GM23248 (cell line): ENCODE data around the gene RNASET2. TPM values are rescaled to one million over a fixed set of nuclear protein-coding genes. Genes with fewer than 3 reads are reported as not detected.
"Not testable (repeated sequence)": the region's sequence is repeated elsewhere in the genome, so short reads cannot be mapped to it uniquely, and the experiment has no call there.

Source experiments
- DNase-seq: peaks from one replicate; pipeline ENCODE4 v3.0.0-alpha.2; 2015
- H2AFZ ChIP-seq: fragments of 200-600 bp; sonication (generic); 2 replicates; pipeline ENCODE4 v1.6.1; 2016; ENCODE audit warnings: antibody characterized with exemption
- H3F3A ChIP-seq: fragments of 200-600 bp; sonication (generic); 2 replicates; pipeline ENCODE4 v1.6.1; 2016; ENCODE audit warnings: mild to moderate bottlenecking, antibody characterized with exemption, mixed run types; ENCODE audit not compliant: insufficient read depth
- H3K27ac ChIP-seq: fragments of 200-600 bp; sonication (generic); 2 replicates; pipeline ENCODE4 v1.5.1; 2016; ENCODE audit warnings: mild to moderate bottlenecking
- H3K27me3 ChIP-seq: fragments of 200-600 bp; sonication (generic); replicated peaks from 2 replicates; pipeline ENCODE4 v1.6.1; 2016; ENCODE audit warnings: mild to moderate bottlenecking; ENCODE audit not compliant: insufficient read depth
- H3K36me3 ChIP-seq: fragments of 200-600 bp; sonication (generic); 2 replicates; pipeline ENCODE4 v1.6.1; 2016; ENCODE audit warnings: low read depth, mild to moderate bottlenecking
- H3K4me1 ChIP-seq: fragments of 200-600 bp; sonication (generic); 2 replicates; pipeline ENCODE4 v1.6.1; 2016; ENCODE audit warnings: mild to moderate bottlenecking; ENCODE audit not compliant: insufficient read depth
- H3K4me2 ChIP-seq: fragments of 200-600 bp; sonication (generic); one replicate; pipeline ENCODE4 v1.6.1; 2016; ENCODE audit warnings: mild to moderate bottlenecking; ENCODE audit not compliant: unreplicated experiment
- H3K4me3 ChIP-seq: fragments of 200-600 bp; sonication (generic); 2 replicates; pipeline ENCODE4 v1.5.1; 2016; ENCODE audit warnings: mild to moderate bottlenecking
- H3K79me2 ChIP-seq: fragments of 200-600 bp; sonication (generic); 2 replicates; pipeline ENCODE4 v1.6.1; 2016; ENCODE audit warnings: mild to moderate bottlenecking; ENCODE audit not compliant: insufficient read depth
- H3K9ac ChIP-seq: fragments of 200-600 bp; sonication (generic); 2 replicates; pipeline ENCODE4 v1.6.1; 2016; ENCODE audit warnings: mild to moderate bottlenecking
- H3K9me2 ChIP-seq: fragments of 200-600 bp; sonication (generic); 2 replicates; pipeline ENCODE4 v1.6.1; 2016; ENCODE audit warnings: mixed run types, mild to moderate bottlenecking, moderate library complexity; ENCODE audit not compliant: insufficient read depth
- H3K9me3 ChIP-seq: fragments of 200-600 bp; sonication (generic); one replicate; pipeline ENCODE4 v1.6.1; 2017; ENCODE audit warnings: low read depth
- H4K20me1 ChIP-seq: fragments of 200-600 bp; sonication (generic); 2 replicates; pipeline ENCODE4 v1.6.0; 2016; ENCODE audit not compliant: insufficient read depth
- EZH2 ChIP-seq: fragments of 200-600 bp; sonication (generic); IDR thresholded peaks from 2 replicates; pipeline ENCODE4 v1.6.1; 2018; ENCODE audit warnings: antibody characterized with exemption, mild to moderate bottlenecking; ENCODE audit not compliant: insufficient read depth, poor library complexity, severe bottlenecking
- EZH2phosphoT487 ChIP-seq: fragments of 200-600 bp; sonication (generic); IDR thresholded peaks from 2 replicates; pipeline ENCODE4 v1.6.1; 2018; ENCODE audit warnings: antibody characterized with exemption, moderate library complexity, mild to moderate bottlenecking, low read depth; ENCODE audit not compliant: insufficient read depth
- WGBS, 2 experiments: methylation state at CpG; one replicate each; pipeline ENCODE4 v1.1.6; 2015 to 2017; ENCODE audit warnings: low lambda C conversion rate in 2 of 2, low coverage in 1 of 2; ENCODE audit errors: missing lambda C conversion rate in 2 of 2; 5-methylcytosine and 5-hydroxymethylcytosine counted together
- in situ Hi-C: fragments of 300-500 bp; cut with MboI; formaldehyde crosslinking; loops from 2 replicates; pipeline ENCODE4 v1.15.0; 2020
- polyA plus RNA-seq: library from polyadenylated mRNA; unstranded; fragments of >200 nt; fragmentation: Nextera tagmentation; extraction: Ambion mirVana; gene quantifications from 2 replicates; pipeline ENCODE4 v1.2.1, GENCODE V29; 2016
- total RNA-seq: library from RNA; depleted of rRNA; stranded (reverse); fragments of >200 nt; shearing (Covaris generic); gene quantifications from 2 replicates; pipeline ENCODE4 v1.2.3, GENCODE V29; 2014

Gene RNASET2
- total and polyA plus RNA-seq, 2 experiments from 2014 or later = 26.8 to 34.4 TPM

- Histone ChIP-seq H3K36me3 (no peaks in the 10 kb centered on the region), H3K27me3 (no peaks in the 10 kb centered on the region), H3K4me3 (no peak overlapping the region), H3F3A (no peaks in the 10 kb centered on the region), H3K4me2 (no peak overlapping the region), H2AFZ (no peak overlapping the region), H4K20me1 (no peaks in the 10 kb centered on the region), H3K9ac (no peak overlapping the region), H3K9me3 (no peaks in the 10 kb centered on the region), H3K79me2 (no peaks in the 10 kb centered on the region), H3K9me2 (no peaks in the 10 kb centered on the region), H3K4me1 (no peaks in the 10 kb centered on the region), H3K27ac (no peak overlapping the region)
- DNase-seq = no peak
- TF ChIP-seq EZH2phosphoT487 (no peak), EZH2 (no peak)
- in situ Hi-C loops = no loop called here
- WGBS, 2 experiments = 52 to 58% methylated on average over 3 of the region's 3 CpGs
These were observed 34.8 kb downstream of the RNASET2 start for GRCh38 chr6:166921570-166921969.

DNA sequence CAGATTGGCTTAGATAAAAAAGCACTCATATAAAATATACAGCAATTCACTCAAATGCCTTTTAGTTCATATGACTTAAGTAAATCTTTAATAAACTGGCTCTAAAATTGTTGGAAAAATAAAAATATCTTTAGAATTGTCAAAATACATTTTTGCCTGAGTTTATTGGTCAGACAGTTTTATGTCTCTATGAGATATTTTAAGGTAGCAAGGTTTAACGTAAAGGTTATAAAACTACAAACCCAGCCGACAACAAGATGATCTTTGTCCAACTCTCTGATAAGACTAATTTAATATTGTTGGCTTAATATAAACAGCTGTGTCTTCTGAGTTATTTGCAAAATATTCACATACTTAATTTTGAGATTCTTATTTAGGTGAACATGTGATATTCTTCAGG is 39.5 kb downstream of the RNASET2 start:
- WGBS, 2 experiments = 82 to 83% methylated on average over 2 of the region's 2 CpGs
- H3K4me3 ChIP-seq = no peak overlapping the region
- H3K9ac ChIP-seq = no peak overlapping the region
- in situ Hi-C loops = no loop called here
- no peaks in the 10 kb centered on the region for H3K9me2 ChIP-seq
- H3K4me2 ChIP-seq = no peak overlapping the region
- TF ChIP-seq EZH2phosphoT487 (no peak), EZH2 (no peak)
- H3K36me3 ChIP-seq = no peaks in the 10 kb centered on the region
- H3K27ac ChIP-seq = no peak overlapping the region
- no peaks in the 10 kb centered on the region for H3K27me3 ChIP-seq
- no peaks in the 10 kb centered on the region for H3F3A ChIP-seq
- H2AFZ ChIP-seq = no peak overlapping the region
- no peaks in the 10 kb centered on the region for H3K9me3 ChIP-seq
- no peak for DNase-seq
- no peaks in the 10 kb centered on the region for H3K4me1 ChIP-seq
- no peaks in the 10 kb centered on the region for H4K20me1 ChIP-seq
- no peaks in the 10 kb centered on the region for H3K79me2 ChIP-seq

- 35 to 37% methylated on average over 8 of the region's 8 CpGs for WGBS, 2 experiments
- in situ Hi-C loops, H3K4me3 ChIP-seq, H3F3A ChIP-seq, H3K4me1 ChIP-seq, H3K4me2 ChIP-seq, H3K9ac ChIP-seq, DNase-seq, H3K9me2 ChIP-seq, H3K79me2 ChIP-seq, H3K27ac ChIP-seq, H2AFZ ChIP-seq, H3K9me3 ChIP-seq, H3K36me3 ChIP-seq, H4K20me1 ChIP-seq, H3K27me3 ChIP-seq: not testable (repeated sequence)
These were observed 40.9 kb downstream of the RNASET2 start for GRCh38 chr6:166915484-166915883.

DNA sequence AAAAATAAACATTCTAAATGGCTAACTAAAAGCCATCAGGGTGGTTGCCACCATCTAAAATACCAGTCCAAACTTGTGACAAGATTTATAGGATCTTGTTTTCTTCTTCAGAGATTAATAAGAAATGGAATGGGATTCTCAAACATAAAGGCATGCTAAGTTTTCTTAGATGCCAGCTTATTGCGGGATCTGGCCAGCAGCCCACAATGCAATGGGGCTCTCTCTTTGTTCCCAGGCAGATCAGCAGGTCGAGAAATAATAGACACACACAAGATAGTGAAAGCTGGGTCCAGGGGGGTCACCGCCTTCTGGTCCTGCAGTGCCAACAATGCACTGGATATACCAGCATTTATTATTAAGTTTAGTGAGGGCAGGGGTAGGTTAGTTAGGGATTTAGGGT is 41.4 kb downstream of the RNASET2 start:
- H4K20me1 ChIP-seq, H3K36me3 ChIP-seq, H3K4me1 ChIP-seq, DNase-seq, H3K27me3 ChIP-seq, H3K4me2 ChIP-seq, H3K79me2 ChIP-seq, H3F3A ChIP-seq, H3K9ac ChIP-seq, H3K27ac ChIP-seq, H3K9me3 ChIP-seq, H2AFZ ChIP-seq, in situ Hi-C loops, H3K9me2 ChIP-seq, H3K4me3 ChIP-seq: not testable (repeated sequence)
- WGBS, 2 experiments = 46 to 49% methylated on average over 3 of the region's 3 CpGs

DNA sequence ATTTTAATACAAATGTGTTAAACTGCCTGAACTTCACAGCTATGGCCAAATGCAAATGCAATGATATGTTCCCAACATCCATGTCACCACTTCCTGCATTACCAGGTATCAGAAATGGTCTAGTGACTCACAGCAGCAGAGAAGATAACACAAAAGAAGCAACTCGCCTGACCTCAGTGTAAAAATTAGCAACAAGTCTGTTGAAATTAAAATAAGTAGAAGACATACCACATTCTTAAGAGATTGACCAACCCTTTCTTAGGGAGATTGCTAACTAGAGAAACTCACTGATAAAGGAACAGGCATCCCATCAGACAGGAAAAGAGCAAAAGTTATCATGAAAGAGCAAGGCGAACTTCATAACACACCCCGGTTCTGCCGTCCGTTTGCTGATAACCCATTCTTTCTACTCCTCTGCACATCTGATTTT is 45.1 kb downstream of the RNASET2 start:
- no peak overlapping the region for H2AFZ ChIP-seq
- H3K9me3 ChIP-seq = no peaks in the 10 kb centered on the region
- H3K4me2 ChIP-seq = no peak overlapping the region
- no peak for DNase-seq
- TF ChIP-seq EZH2 (no peak), EZH2phosphoT487 (no peak)
- no peaks in the 10 kb centered on the region for H4K20me1 ChIP-seq
- H3K27me3 ChIP-seq = no peaks in the 10 kb centered on the region
- H3K9ac ChIP-seq = no peak overlapping the region
- H3K27ac ChIP-seq = no peak overlapping the region
- no peaks in the 10 kb centered on the region for H3K79me2 ChIP-seq
- H3K4me3 ChIP-seq = no peak overlapping the region
- H3K9me2 ChIP-seq = no peaks in the 10 kb centered on the region
- no peaks in the 10 kb centered on the region for H3F3A ChIP-seq
- H3K4me1 ChIP-seq = no peaks in the 10 kb centered on the region
- 21 to 27% methylated on average over 5 of the region's 5 CpGs for WGBS, 2 experiments
- in situ Hi-C loops = no loop called here
- H3K36me3 ChIP-seq = no peaks in the 10 kb centered on the region
